Measurements from ENCODE around the gene DNAH2. TPM values are rescaled to one million over a fixed set of nuclear protein-coding genes. Genes with fewer than 3 reads are reported as not detected.

DNAH2 gene
- total RNA-seq, 1 experiment from 2014 or later = not detected

DNA sequence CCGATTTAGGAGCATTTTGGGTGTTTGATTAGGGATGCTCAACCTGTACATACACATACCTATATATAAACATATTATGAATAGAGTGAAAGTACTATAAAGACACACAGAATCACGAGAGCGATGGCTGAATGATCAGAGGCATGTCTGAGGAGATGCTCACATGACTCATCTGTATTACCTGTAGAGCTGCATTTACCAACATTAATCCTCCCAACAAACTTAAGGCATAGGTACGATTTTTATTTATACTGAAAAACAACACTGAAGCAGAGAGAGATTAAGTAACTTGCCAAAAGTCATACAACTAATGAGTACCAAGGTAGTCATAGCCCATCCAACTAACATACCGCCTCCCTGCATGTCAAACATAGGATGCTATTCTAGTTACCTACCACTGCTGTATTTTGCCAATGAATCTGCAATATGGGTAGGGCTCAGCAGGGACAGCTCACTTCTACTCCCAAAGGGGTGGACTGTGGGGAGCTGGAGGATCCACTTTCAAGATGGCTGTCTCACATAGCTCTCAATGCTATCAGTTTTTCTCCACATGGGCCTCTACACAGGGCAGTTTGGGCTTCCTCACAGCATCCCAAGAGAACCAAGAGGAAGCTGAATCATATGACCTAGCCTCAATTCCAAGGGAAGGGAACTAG, 147.6 kb downstream of the DNAH2 start:
- no peak for DNase-seq (ENCODE audit: low spot score)

DNA sequence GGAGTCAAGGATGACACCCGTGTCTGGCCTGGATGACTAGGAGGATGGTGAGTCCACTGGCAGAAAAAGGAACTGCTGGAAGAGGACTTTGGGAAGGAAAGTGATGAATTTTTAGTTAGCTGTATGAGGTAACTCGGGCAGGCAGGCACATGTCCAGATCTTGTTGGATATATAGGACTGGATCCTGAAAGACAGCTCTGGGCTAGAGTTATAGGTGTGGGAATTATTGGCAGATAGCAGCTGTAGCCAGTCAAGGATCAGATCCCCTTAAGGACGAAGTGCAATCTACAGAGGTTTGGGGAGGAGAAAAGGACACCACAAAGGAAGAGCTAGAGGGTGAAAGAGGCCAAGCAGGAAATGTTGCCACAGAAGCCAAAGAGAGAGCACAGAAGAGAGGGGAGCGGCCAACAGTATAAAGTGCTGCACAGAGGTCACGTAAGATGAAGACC, 150.4 kb downstream of the DNAH2 start:
- no peak for DNase-seq (ENCODE audit: low spot score)

DNA sequence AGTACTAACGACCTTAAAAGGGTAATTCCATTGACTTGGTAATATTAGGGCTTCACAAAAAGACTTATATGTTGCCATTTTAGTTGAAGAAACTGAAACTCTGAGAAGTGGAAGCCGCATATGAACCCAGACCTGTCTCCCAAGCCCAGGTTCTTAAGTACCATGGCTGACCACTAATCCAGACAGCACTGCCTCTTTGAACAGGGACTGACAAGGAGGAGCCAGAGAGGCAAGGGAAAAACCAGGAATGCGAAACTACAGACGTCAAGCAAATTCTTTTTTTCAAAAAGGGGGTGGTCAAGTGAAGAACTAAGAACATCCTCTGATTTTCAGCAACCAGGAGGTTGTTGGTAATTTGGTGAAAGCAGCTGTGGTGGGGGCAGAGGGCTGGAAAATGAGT, 155.5 kb downstream of the DNAH2 start:
- no peak for DNase-seq (ENCODE audit: low spot score)

DNA sequence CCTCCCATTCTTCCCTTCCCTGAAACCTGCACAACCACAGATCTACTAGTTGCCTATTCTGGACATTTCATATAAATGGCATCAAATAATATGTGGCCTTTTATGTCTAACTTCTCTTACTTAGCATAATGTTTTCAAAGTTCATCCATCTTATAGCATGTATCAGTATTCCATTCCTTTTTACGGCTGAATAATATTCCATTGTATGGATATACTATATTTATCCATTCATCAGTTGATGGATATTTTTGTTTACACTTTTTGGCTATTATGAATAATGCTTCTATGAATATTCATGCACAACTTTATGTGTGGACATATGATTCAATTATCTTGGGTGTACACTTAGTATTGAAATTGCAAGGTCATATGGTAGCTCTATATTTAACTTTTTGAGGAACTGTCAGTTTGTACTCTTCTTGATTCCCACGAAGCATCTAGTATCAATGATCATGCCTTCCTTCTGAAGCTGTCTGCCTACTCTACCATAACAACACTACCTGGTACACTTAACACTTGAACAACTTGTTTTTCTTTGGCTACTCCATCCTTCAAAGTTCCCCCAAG, 158.3 kb downstream of the DNAH2 start:
- DNase-seq (ENCODE audit: low spot score) = no peak

DNA sequence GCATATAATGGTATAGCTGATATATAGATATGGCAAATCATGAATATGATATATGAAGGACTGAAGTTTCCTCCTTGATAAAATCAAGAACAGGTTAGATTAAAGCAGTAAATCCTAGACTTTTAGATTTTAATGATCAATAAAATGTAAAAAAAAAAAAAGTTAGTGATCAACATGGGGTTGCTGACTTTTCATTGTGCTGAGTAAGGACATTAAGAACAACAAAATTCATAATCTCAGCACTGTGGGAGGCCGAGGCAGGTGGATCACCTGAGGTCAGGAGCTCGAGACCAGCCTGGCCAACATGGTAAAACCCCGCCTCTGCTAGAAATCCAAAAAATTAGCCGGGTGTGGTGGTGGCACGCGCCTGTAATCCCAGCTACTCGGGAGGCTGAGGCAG, 160.7 kb downstream of the DNAH2 start:
- DNase-seq (ENCODE audit: low spot score) = no peak

DNA sequence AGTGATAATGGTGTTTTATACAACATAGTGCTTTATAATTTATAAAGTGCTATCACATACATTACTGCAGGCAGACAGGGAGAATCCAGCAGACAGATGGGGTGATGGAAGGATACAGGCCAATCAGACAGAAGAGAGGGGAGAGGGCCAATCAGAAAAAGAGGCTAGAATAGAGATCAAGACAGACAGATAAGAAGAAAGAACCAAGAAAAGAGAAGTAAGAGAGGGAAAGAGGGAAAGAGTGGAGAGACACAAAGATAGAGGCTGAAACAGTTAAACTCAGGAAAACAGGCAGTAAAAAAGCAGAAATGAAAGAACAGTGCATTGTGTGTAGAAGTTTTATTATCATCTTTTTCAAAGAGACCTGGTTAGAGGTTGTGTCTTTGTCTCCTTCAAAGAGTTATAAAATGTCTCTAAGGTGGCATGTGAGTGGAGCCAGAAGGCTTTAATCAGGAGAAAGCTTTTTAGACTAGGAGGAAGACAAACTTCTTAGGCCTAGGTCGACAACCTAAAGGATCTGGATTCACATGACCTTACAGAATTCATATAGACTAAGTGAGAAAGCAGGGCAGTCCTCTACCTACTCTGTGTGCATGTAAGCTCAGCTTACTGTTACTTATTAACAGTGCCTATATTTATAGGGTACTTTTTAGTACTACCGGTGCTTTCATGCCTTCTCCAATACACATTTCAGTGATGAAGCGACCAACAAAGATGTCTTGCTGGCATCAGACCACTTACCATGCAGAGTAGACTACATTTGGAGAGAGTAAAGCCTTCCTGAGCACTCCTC, 162.7 kb downstream of the DNAH2 start:
- no peak for DNase-seq (ENCODE audit: low spot score)

DNA sequence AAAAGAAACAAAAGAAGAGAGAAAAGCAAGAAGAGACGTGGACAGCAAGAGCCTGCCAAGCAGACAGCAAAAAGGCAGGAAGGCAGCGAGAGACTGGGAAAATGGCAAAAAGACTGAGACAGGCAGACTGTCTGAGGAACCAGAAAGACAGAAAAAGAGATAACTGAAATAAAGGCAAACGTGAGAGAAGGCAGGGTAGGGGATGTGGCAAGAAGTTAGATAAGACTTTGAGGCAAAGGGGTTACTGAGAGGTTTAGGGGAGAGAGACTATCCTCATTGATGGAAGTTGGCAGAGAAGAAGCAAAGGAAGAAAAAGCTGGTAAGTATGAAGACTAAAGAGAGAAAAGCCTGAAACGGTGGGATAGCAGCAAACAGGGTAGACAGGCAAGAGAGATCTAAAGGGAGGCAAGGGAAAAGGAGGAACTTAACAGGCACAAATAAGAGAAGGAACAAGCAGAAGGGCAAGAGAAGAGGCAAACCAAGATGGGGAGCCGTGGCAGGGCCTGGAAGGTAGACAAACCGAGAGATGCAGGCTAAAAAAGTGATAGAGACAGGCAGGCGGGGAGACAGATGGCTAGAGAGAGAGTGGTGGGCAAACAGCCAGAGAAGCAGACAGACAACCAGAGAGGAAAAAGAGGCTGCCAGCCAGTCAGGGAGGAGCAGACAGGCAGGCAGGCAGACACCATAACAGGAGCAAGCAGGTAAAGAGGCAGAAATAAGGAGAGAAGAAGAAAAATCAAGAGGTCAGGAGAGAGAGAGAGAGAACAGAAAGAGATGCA, 163.9 kb downstream of the DNAH2 start:
- no peak for DNase-seq (ENCODE audit: low spot score)

DNA sequence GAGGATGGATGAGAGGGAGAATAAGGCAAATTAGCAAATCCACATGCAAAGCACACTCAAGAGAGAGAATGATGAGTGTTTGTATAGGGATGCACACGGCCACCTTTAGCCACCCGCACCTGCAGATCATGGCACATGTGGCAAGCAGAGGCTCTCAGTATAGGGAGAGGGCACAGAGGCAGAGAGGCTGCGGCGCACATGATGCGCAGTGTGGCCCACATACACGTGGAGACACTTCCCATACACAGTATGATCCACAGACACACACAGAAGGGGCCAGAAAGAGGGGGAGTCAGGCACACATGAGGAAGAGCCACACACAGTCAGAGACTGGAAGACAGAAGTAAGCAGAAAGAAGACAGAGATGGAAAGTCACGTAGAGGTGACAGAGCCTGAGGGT, 164.5 kb downstream of the DNAH2 start:
- no peak for DNase-seq (ENCODE audit: low spot score)

DNA sequence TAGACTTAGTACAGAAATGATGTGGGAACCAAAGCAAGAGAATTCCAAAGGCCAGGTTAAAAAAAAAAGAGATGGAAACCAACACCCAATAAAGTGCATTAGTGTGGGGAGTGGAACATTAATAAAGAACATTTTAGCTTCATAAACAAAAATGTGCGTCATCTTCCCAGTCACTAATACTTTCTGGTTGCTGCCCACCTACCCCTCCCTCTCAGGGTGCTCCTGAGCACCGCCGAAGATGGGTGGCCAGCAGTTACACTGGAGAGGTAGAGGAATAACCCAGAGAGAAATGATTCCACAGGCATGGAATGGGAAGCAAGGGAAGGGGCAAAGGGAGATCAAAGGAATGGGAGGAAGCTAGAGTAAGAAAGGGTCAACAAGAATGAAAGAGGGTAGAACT, 165.1 kb downstream of the DNAH2 start:
- DNase-seq (ENCODE audit: low spot score) = no peak

Other genes starting within 250 kb of the DNAH2 start
- gene ZBTB4, start 238.1 kb upstream of the DNAH2 start, total RNA-seq (2014; rRNA removed; shearing (Covaris generic)) = 8.4 and 10.0 TPM in 2 replicates
- gene SLC35G6, start 236.3 kb upstream of the DNAH2 start, total RNA-seq (2014; rRNA removed; shearing (Covaris generic)) = 0.28 TPM in 1 of 2 replicates, not detected in the other
- gene POLR2A, start 233.4 kb upstream of the DNAH2 start, total RNA-seq (2014; rRNA removed; shearing (Covaris generic)) = 26.0 and 58.6 TPM in 2 replicates
- gene TNFSF12, start 168.7 kb upstream of the DNAH2 start, total RNA-seq (2014; rRNA removed; shearing (Covaris generic)) = not detected in 2 replicates
- gene TNFSF13, start 159.0 kb upstream of the DNAH2 start, total RNA-seq (2014; rRNA removed; shearing (Covaris generic)) = 15.6 and 19.1 TPM in 2 replicates
- 73.2 and 74.3 TPM in 2 replicates for gene SENP3, start 155.8 kb upstream of the DNAH2 start, total RNA-seq (2014; rRNA removed; shearing (Covaris generic))
- 4.0 and 6.6 TPM in 2 replicates for gene CD68, start 138.1 kb upstream of the DNAH2 start, total RNA-seq (2014; rRNA removed; shearing (Covaris generic))
- 79.8 and 81.4 TPM in 2 replicates for gene MPDU1, start 133.9 kb upstream of the DNAH2 start, total RNA-seq (2014; rRNA removed; shearing (Covaris generic))
- gene SOX15, start 127.7 kb upstream of the DNAH2 start, total RNA-seq (2014; rRNA removed; shearing (Covaris generic)) = 0.70 TPM in 1 of 2 replicates, not detected in the other
- 23.8 and 30.3 TPM in 2 replicates for gene FXR2, start 102.8 kb upstream of the DNAH2 start, total RNA-seq (2014; rRNA removed; shearing (Covaris generic))
- 3.2 and 5.4 TPM in 2 replicates for gene SAT2, start 89.9 kb upstream of the DNAH2 start, total RNA-seq (2014; rRNA removed; shearing (Covaris generic))
- 0.13 TPM in 1 of 2 replicates, not detected in the other for gene SHBG, start 87.6 kb upstream of the DNAH2 start, total RNA-seq (2014; rRNA removed; shearing (Covaris generic))
- gene ATP1B2, start 66.8 kb upstream of the DNAH2 start, total RNA-seq (2014; rRNA removed; shearing (Covaris generic)) = not detected in 2 replicates
- 57.1 and 61.0 TPM in 2 replicates for gene TP53, start 30.3 kb upstream of the DNAH2 start, total RNA-seq (2014; rRNA removed; shearing (Covaris generic))
- gene WRAP53, start 29.3 kb upstream of the DNAH2 start, total RNA-seq (2014; rRNA removed; shearing (Covaris generic)) = 18.5 and 23.0 TPM in 2 replicates
- not detected in 2 replicates for gene EFNB3, start 12.5 kb upstream of the DNAH2 start, total RNA-seq (2014; rRNA removed; shearing (Covaris generic))
- 5.3 and 17.6 TPM in 2 replicates for gene KDM6B, start 116.5 kb downstream of the DNAH2 start, total RNA-seq (2014; rRNA removed; shearing (Covaris generic))
- 0.43 and 0.50 TPM in 2 replicates for gene TMEM88, start 137.3 kb downstream of the DNAH2 start, total RNA-seq (2014; rRNA removed; shearing (Covaris generic))
- gene NAA38, start 139.8 kb downstream of the DNAH2 start, total RNA-seq (2014; rRNA removed; shearing (Covaris generic)) = 71.8 and 89.4 TPM in 2 replicates
- gene CYB5D1, start 140.3 kb downstream of the DNAH2 start, total RNA-seq (2014; rRNA removed; shearing (Covaris generic)) = 8.4 and 10.7 TPM in 2 replicates
- gene CHD3, start 171.0 kb downstream of the DNAH2 start, total RNA-seq (2014; rRNA removed; shearing (Covaris generic)) = 52.8 and 54.3 TPM in 2 replicates
- 0.81 and 1.1 TPM in 2 replicates for gene RNF227, start 198.5 kb downstream of the DNAH2 start, total RNA-seq (2014; rRNA removed; shearing (Covaris generic))
- gene KCNAB3, start 212.1 kb downstream of the DNAH2 start, total RNA-seq (2014; rRNA removed; shearing (Covaris generic)) = 0.74 and 1.4 TPM in 2 replicates
- 22.0 and 24.5 TPM in 2 replicates for gene TRAPPC1, start 214.2 kb downstream of the DNAH2 start, total RNA-seq (2014; rRNA removed; shearing (Covaris generic))
- gene CNTROB, start 214.5 kb downstream of the DNAH2 start, total RNA-seq (2014; rRNA removed; shearing (Covaris generic)) = 17.3 and 24.4 TPM in 2 replicates

Data from HT-29 (cell line).